ENCODE data around the gene SHFL. TPM values are rescaled to one million over a fixed set of nuclear protein-coding genes. Genes with fewer than 3 reads are reported as not detected.

SHFL gene
- total RNA-seq, 1 experiment from 2014 or later, result 29.0 TPM

DNA sequence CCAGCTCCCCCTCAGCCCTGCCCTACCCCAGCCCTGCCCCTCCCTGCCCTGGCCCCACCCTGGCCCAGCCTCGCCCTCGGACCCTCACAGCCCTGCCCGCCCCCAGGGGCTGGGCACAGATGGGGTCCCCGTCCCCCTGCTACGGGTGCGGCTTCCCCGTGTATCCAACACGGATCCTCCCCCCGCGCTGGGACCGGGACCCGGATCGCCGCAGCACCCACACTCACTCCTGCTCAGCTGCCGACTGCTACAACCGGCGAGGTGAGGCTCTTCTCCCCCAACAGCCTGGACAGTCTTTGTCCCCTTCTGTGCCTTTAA, 5.2 kb downstream of the SHFL start:
- Histone ChIP-seq H2AFZ (ENCODE audit: low read length) (no peak overlapping the region), H3K9me2 (replicated peaks; ENCODE audit: insufficient read depth, low read length) (no peaks in the 10 kb centered on the region), H3K27ac (ENCODE audit: low read length) (no peak overlapping the region), H3K4me3 (ENCODE audit: low read length) (no peak overlapping the region), H3K9ac (ENCODE audit: low read length) (no peak overlapping the region), H3K36me3 (ENCODE audit: insufficient read depth, low read length) (no peaks in the 10 kb centered on the region), H3K9me3 (ENCODE audit: low read length) (no peaks in the 10 kb centered on the region), H3K4me1 (ENCODE audit: low read length) (peaks cover 17% of the 10 kb centered on the region), H3K27me3 (ENCODE audit: low read length) (no peaks in the 10 kb centered on the region), H3K79me2 (ENCODE audit: low read length) (peaks cover 11% of the 10 kb centered on the region; the same call in 1 of the 2 replicates), H4K20me1 (ENCODE audit: insufficient read depth, low read depth, low read length) (0 out of 2 replicates have a peak, but pooled peaks cover 2% of the 10 kb centered on the region), H3K4me2 (ENCODE audit: low read depth, low read length, poor library complexity, severe bottlenecking) (no peak overlapping the region)
- no peak for DNase-seq

DNA sequence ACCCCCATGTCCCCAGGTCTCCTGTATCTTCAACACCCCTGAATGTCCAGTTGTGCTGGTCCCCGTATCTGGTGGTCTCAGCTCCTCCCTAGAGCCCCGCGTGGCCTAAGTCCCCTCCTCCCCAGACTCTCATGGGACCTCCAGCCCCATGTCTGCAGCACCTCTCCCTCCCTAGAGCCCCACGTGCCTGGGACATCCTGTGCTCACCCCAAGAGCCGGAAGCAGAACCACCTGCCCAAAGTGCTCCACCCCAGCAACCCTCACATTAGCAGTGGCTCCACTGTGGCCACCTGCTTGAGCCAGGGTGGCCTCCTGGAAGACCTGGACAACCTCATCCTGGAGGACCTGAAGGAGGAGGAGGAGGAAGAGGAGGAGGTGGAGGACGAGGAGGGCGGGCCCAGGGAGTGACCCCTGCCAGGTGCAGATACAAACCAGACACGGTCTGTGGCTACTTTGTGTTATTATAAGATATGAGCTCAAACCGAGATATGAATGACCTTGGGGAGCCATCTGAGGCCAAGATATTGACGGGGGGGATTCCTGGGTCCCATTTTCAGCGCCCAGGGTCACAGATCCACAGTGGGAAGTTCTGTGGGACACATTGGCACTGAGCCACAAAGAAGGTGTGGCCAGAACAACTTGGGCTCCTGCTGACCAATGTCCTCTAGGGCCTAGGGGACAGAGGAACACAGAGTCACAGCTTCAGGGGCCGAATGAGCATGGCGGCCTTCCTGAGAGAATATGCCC, 6.0 kb downstream of the SHFL start:
- H3K27me3 ChIP-seq (ENCODE audit: low read length), result no peaks in the 10 kb centered on the region
- peaks cover 4% of the 10 kb centered on the region; the same call in 1 of the 2 replicates for H3K79me2 ChIP-seq (ENCODE audit: low read length)
- H3K36me3 ChIP-seq (ENCODE audit: insufficient read depth, low read length), result no peaks in the 10 kb centered on the region
- peaks cover 19% of the 10 kb centered on the region for H3K4me1 ChIP-seq (ENCODE audit: low read length)
- no peak overlapping the region for H3K4me3 ChIP-seq (ENCODE audit: low read length)
- no peak overlapping the region for H3K27ac ChIP-seq (ENCODE audit: low read length)
- 0 out of 2 replicates have a peak, but pooled peaks cover 2% of the 10 kb centered on the region for H4K20me1 ChIP-seq (ENCODE audit: insufficient read depth, low read depth, low read length)
- no peak overlapping the region for H3K9ac ChIP-seq (ENCODE audit: low read length)
- H3K9me2 ChIP-seq (replicated peaks; ENCODE audit: insufficient read depth, low read length), result no peaks in the 10 kb centered on the region
- no peak for DNase-seq
- no peak overlapping the region for H2AFZ ChIP-seq (ENCODE audit: low read length)
- no peaks in the 10 kb centered on the region for H3K9me3 ChIP-seq (ENCODE audit: low read length)
- H3K4me2 ChIP-seq (ENCODE audit: low read depth, low read length, poor library complexity, severe bottlenecking), result no peak overlapping the region

DNA sequence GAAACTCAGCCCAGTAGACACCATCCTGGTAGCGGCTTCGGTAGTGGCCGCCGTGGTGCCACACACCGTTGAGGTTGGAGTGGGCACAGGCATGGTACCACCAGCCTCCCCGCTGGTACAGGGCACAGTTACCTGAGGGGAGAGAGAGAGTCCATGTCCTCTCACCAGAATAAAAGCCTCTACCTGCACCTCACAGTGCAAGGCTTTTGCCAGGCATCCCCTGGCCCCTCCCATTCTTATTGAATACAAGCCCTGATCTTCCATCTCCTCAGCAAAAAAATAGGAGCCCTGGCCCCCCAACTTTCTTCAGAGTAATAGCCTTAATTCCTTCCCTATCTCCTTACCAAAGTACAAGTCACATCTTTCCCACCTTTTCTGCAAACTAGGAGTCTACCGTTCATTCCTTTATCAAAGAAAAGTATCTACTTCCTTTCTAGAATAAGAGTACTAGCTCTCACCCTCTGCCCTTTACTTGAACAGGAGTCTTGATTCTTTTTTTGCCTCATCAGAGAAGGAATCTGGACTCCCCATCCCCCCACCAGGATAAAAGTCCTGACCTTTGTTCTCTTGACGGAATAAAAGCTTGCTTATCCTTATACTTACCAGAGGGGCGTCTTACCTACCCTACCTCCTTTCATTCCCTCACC, 6.7 kb downstream of the SHFL start:
- H3K9ac ChIP-seq (ENCODE audit: low read length), result no peak overlapping the region
- no peaks in the 10 kb centered on the region for H3K27me3 ChIP-seq (ENCODE audit: low read length)
- H2AFZ ChIP-seq (ENCODE audit: low read length), result no peak overlapping the region
- H3K9me2 ChIP-seq (replicated peaks; ENCODE audit: insufficient read depth, low read length), result no peaks in the 10 kb centered on the region
- no peaks in the 10 kb centered on the region for H4K20me1 ChIP-seq (ENCODE audit: insufficient read depth, low read depth, low read length)
- H3K79me2 ChIP-seq (ENCODE audit: low read length), result no peaks in the 10 kb centered on the region
- no peak overlapping the region for H3K4me3 ChIP-seq (ENCODE audit: low read length)
- no peak overlapping the region for H3K27ac ChIP-seq (ENCODE audit: low read length)
- no peak for DNase-seq
- H3K4me2 ChIP-seq (ENCODE audit: low read depth, low read length, poor library complexity, severe bottlenecking), result no peak overlapping the region
- H3K36me3 ChIP-seq (ENCODE audit: insufficient read depth, low read length), result no peaks in the 10 kb centered on the region
- peaks cover 15% of the 10 kb centered on the region for H3K4me1 ChIP-seq (ENCODE audit: low read length)
- H3K9me3 ChIP-seq (ENCODE audit: low read length), result no peaks in the 10 kb centered on the region

DNA sequence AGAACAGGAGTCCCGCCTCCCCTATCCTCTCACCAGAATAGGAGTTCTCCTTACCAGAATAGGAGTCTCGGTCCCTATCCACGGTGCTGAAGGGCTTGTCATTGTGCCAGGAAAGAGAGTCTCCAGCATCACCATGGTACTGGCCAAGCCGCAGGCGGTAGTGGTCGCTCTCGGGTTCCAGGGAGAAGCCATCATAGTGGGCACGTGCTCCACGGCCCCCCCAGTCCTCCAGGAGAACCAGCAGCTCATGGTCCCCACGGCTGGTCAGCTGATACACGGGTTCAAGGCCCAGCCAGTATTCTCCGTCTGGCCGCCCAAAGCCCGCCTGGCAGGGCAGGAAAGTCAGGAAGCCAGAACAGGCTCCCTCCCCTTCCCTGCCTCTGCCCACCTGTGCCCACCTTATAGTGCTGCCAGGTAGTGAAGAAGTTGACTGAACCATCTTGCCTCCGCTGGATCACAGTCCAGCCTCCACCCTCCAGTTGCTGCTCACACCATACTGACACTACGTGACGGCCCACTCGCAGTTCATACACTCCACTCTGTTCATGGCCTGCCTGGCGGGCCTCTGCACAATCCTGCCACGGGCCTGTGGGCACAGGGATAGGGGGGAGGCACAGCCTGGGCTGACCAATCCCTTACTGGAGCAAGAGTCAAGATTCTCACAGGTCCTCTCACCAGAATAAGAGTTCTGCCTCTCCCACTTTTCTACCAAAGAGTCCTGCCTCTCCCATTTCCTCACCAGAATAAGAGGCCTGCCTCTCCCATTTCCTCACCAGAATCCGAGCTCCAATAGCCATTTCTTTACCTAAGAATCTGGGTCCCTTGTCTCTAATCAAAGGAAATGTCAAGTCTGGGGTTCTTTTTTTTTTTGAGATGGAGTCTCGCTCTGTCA, 7.4 kb downstream of the SHFL start:
- H3K4me3 ChIP-seq (ENCODE audit: low read length), result no peak overlapping the region
- no peaks in the 10 kb centered on the region for H3K27me3 ChIP-seq (ENCODE audit: low read length)
- no peak overlapping the region for H3K27ac ChIP-seq (ENCODE audit: low read length)
- no peak overlapping the region for H3K9ac ChIP-seq (ENCODE audit: low read length)
- no peaks in the 10 kb centered on the region for H3K36me3 ChIP-seq (ENCODE audit: insufficient read depth, low read length)
- no peaks in the 10 kb centered on the region for H3K79me2 ChIP-seq (ENCODE audit: low read length)
- H4K20me1 ChIP-seq (ENCODE audit: insufficient read depth, low read depth, low read length), result no peaks in the 10 kb centered on the region
- H3K9me2 ChIP-seq (replicated peaks; ENCODE audit: insufficient read depth, low read length), result no peaks in the 10 kb centered on the region
- no peak overlapping the region for H2AFZ ChIP-seq (ENCODE audit: low read length)
- no peaks in the 10 kb centered on the region for H3K9me3 ChIP-seq (ENCODE audit: low read length)
- H3K4me1 ChIP-seq (ENCODE audit: low read length), result peaks cover 15% of the 10 kb centered on the region
- DNase-seq, result no peak
- no peak overlapping the region for H3K4me2 ChIP-seq (ENCODE audit: low read depth, low read length, poor library complexity, severe bottlenecking)

DNA sequence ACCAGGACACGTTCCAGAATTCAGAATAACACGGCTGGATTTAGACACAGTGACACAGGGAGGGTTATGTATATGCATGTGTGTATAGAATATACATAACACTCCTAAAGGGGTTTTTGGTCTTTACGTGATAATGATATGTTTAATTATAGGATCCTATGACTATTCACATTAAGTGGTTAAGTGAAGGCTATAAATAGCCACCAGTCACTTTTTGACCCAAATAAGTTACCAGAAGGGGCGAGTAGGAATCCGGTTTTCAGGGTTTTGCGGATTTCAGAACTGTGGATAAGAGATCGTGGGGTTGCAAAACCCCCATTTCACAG, 9.5 kb downstream of the SHFL start:
- peak overlapping the region; percentile 74; the same call in 1 of the 2 replicates for H2AFZ ChIP-seq (ENCODE audit: low read length)
- H3K4me3 ChIP-seq (ENCODE audit: low read length), result peak overlapping the region; percentile 17; the same call in 1 of the 2 replicates
- no peak overlapping the region for H3K27ac ChIP-seq (ENCODE audit: low read length)
- no peaks in the 10 kb centered on the region for H3K27me3 ChIP-seq (ENCODE audit: low read length)
- no peaks in the 10 kb centered on the region for H3K9me2 ChIP-seq (replicated peaks; ENCODE audit: insufficient read depth, low read length)
- H3K36me3 ChIP-seq (ENCODE audit: insufficient read depth, low read length), result no peaks in the 10 kb centered on the region
- H4K20me1 ChIP-seq (ENCODE audit: insufficient read depth, low read depth, low read length), result no peaks in the 10 kb centered on the region
- H3K9me3 ChIP-seq (ENCODE audit: low read length), result no peaks in the 10 kb centered on the region
- H3K4me2 ChIP-seq (ENCODE audit: low read depth, low read length, poor library complexity, severe bottlenecking), result peak overlapping the region; percentile 61
- no peaks in the 10 kb centered on the region for H3K79me2 ChIP-seq (ENCODE audit: low read length)
- H3K9ac ChIP-seq (ENCODE audit: low read length), result peak overlapping the region; percentile 61
- no peak for DNase-seq
- peaks cover 15% of the 10 kb centered on the region for H3K4me1 ChIP-seq (ENCODE audit: low read length)

DNA sequence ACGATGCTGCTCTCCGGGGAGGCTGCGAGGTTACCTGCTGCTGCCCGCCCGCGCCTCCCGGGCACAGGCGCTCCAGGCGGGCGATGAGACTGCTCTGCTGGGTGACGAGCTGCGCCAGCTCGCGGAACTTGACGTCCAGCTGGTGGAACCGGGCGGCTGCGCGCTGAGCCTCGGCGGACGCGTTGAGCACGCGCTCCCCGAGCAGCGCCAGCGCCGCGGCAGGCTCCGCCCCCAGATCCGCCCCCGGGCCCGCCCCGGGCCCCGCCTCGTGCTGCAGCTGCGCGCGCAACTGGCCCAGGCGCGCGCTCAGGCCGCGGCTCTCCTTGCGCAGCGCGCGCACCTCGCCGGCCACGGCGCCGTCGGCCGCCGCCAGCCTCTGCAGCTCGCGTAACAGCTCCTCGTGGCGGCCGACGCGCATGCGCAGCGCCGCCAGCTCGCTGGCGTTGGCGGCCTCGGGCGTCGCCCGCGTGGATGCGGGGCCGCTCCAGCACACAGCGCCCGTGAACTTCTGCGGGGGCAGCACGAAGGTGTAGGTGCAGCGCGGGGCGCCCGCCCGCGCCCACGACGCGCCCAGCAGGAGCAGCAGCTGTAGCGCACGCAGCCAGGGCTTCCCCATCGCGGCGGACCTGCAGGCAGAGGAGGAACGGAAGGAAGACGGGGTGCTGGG, 10.0 kb downstream of the SHFL start:
- no peaks in the 10 kb centered on the region for H3K36me3 ChIP-seq (ENCODE audit: insufficient read depth, low read length)
- peak overlapping the region; percentile 80 for H3K9ac ChIP-seq (ENCODE audit: low read length)
- peak; percentile 97 for DNase-seq
- peak overlapping the region; percentile 57; the same call in 1 of the 2 replicates for H3K4me3 ChIP-seq (ENCODE audit: low read length)
- no peaks in the 10 kb centered on the region for H3K79me2 ChIP-seq (ENCODE audit: low read length)
- no peaks in the 10 kb centered on the region for H4K20me1 ChIP-seq (ENCODE audit: insufficient read depth, low read depth, low read length)
- H3K4me2 ChIP-seq (ENCODE audit: low read depth, low read length, poor library complexity, severe bottlenecking), result peak overlapping the region; percentile 72
- H3K9me3 ChIP-seq (ENCODE audit: low read length), result no peaks in the 10 kb centered on the region
- peaks cover 15% of the 10 kb centered on the region for H3K4me1 ChIP-seq (ENCODE audit: low read length)
- H3K27ac ChIP-seq (ENCODE audit: low read length), result no peak overlapping the region
- peak overlapping the region; percentile 84 for H2AFZ ChIP-seq (ENCODE audit: low read length)
- no peaks in the 10 kb centered on the region for H3K9me2 ChIP-seq (replicated peaks; ENCODE audit: insufficient read depth, low read length)
- H3K27me3 ChIP-seq (ENCODE audit: low read length), result no peaks in the 10 kb centered on the region

DNA sequence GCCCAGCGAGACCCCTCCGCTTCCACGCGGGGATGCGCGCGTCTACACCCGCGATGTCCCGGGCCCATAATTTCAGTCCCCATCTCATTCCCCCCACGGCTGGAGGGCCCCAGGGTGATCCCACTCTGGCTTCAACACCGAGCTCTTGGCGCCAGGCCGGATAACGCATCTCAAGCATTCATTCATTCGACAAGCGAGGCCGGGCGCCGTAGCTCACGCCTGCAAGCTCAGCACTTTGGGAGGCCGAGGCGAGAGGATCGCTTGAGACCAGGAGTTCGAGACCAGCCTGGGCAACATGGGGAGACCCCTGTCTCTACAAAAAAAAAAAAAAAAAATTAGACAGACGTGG, 10.5 kb downstream of the SHFL start:
- H3K9ac ChIP-seq (ENCODE audit: low read length), result peak overlapping the region; percentile 80
- no peaks in the 10 kb centered on the region for H3K9me3 ChIP-seq (ENCODE audit: low read length)
- no peaks in the 10 kb centered on the region for H3K79me2 ChIP-seq (ENCODE audit: low read length)
- peaks cover 18% of the 10 kb centered on the region for H3K4me1 ChIP-seq (ENCODE audit: low read length)
- H3K4me2 ChIP-seq (ENCODE audit: low read depth, low read length, poor library complexity, severe bottlenecking), result peak overlapping the region; percentile 72
- H4K20me1 ChIP-seq (ENCODE audit: insufficient read depth, low read depth, low read length), result no peaks in the 10 kb centered on the region
- no peak overlapping the region for H3K27ac ChIP-seq (ENCODE audit: low read length)
- H3K27me3 ChIP-seq (ENCODE audit: low read length), result no peaks in the 10 kb centered on the region
- DNase-seq, result no peak
- peak overlapping the region; percentile 57; the same call in 1 of the 2 replicates for H3K4me3 ChIP-seq (ENCODE audit: low read length)
- H2AFZ ChIP-seq (ENCODE audit: low read length), result peak overlapping the region; percentile 84
- H3K9me2 ChIP-seq (replicated peaks; ENCODE audit: insufficient read depth, low read length), result no peaks in the 10 kb centered on the region
- H3K36me3 ChIP-seq (ENCODE audit: insufficient read depth, low read length), result no peaks in the 10 kb centered on the region

Measured in Karpas-422 (cell line).